Small intestine (tissue), 7 donors: ENCODE data around the gene VWA5A. TPM values are rescaled to one million over a fixed set of nuclear protein-coding genes. Genes with fewer than 3 reads are reported as not detected.

Experiments
- DNase-seq, 2 donors: peaks; one replicate each; pipeline versions ENCODE4 v3.0.0 to v3.0.0-alpha.2; 2013
- FAIRE-seq: peaks from 2 replicates; lab custom pipeline; 2012; peaks lifted over from hg19 to GRCh38; lab: Jason Lieb, UNC
- H3K27ac ChIP-seq, 3 donors: one replicate each; pipeline ENCODE4 v1.5.1; 2013; ENCODE audit warnings: low read length in 2 of 3, mild to moderate bottlenecking in 2 of 3, control low read depth in 1 of 3, inconsistent platforms in 1 of 3, low read depth in 1 of 3, moderate library complexity in 1 of 3
- H3K27me3 ChIP-seq, 3 donors: one replicate each; pipeline ENCODE4 v1.6.1; 2013; ENCODE audit warnings: low read length in 3 of 3, inconsistent platforms in 1 of 3; ENCODE audit not compliant: control insufficient read depth in 3 of 3, insufficient read depth in 3 of 3
- H3K36me3 ChIP-seq, 3 donors: one replicate each; pipeline ENCODE4 v1.6.1; 2013; ENCODE audit warnings: low read length in 3 of 3, inconsistent platforms in 1 of 3, low read depth in 1 of 3, mild to moderate bottlenecking in 1 of 3, moderate library complexity in 1 of 3; ENCODE audit not compliant: control insufficient read depth in 3 of 3, insufficient read depth in 2 of 3
- H3K4me1 ChIP-seq, 3 donors: one replicate each; pipeline ENCODE4 v1.6.1; 2013; ENCODE audit warnings: low read length in 2 of 3, inconsistent platforms in 1 of 3, low read depth in 1 of 3, mild to moderate bottlenecking in 1 of 3, moderate library complexity in 1 of 3; ENCODE audit not compliant: control insufficient read depth in 3 of 3, insufficient read depth in 2 of 3
- H3K4me3 ChIP-seq, 3 donors: one replicate each; pipeline ENCODE4 v1.5.1; 2013; ENCODE audit warnings: low read length in 3 of 3, control low read depth in 1 of 3, inconsistent platforms in 1 of 3, low read depth in 1 of 3, mild to moderate bottlenecking in 1 of 3, moderate library complexity in 1 of 3
- H3K9me3 ChIP-seq, 2 donors: one replicate each; pipeline ENCODE4 v1.6.1; 2013; ENCODE audit warnings: low read depth in 1 of 2, low read length in 1 of 2; ENCODE audit not compliant: control insufficient read depth in 2 of 2, insufficient read depth in 1 of 2
- WGBS, 3 donors: extraction: QIAGEN DNeasy Blood & Tissue Kit; methylation state at CpG; one replicate each; pipeline ENCODE4 v1.1.7; 2013; 5-methylcytosine and 5-hydroxymethylcytosine counted together
- polyA plus RNA-seq, 4 donors: library from polyadenylated mRNA; stranded (reverse) in 3 of 4; unstranded in 1 of 4; fragments of 200-250 nt in 3 of 4; fragments of 120-200 nt in 1 of 4; gene quantifications; one replicate each; pipeline versions ENCODE4 v1.2.1 to v1.2.3, GENCODE V29; 2013
- donor health status: healthy with polysubstance abuse.
- donor health status: control.
- donor health status: control.
- donor health status: Bipolar disorder and iron deficiency.
- donor health status: healthy.

The VWA5A gene
- polyA plus RNA-seq, 4 donors, result 21.9 to 38.2 (median 28.7) TPM

GRCh38 chr11:124074554-124074953, 40.7 kb upstream of the VWA5A start:
- peaks cover 0 to 8% (median 0%) of the 10 kb centered on the region in 3 donors for H3K27me3 ChIP-seq
- H3K4me3 ChIP-seq, result no peak overlapping the region
- DNase-seq, result no peak
- peaks cover 0 to 3% (median 0%) of the 10 kb centered on the region in 3 donors for H3K4me1 ChIP-seq
- H3K36me3 ChIP-seq, result no peaks in the 10 kb centered on the region
- 90 to 94% (median 91%) methylated on average over 5 of the region's 5 CpGs for WGBS, 3 donors
- no peak for FAIRE-seq
- no peak overlapping the region for H3K27ac ChIP-seq
- no peaks in the 10 kb centered on the region for H3K9me3 ChIP-seq

- no peaks in the 10 kb centered on the region for H3K36me3 ChIP-seq
- DNase-seq, result no peak
- H3K9me3 ChIP-seq, result no peaks in the 10 kb centered on the region
- peaks cover 0 to 3% (median 0%) of the 10 kb centered on the region in 3 donors for H3K4me1 ChIP-seq
- WGBS, 3 donors, result 44 to 75% (median 67%) methylated on average over 6 of the region's 6 CpGs
- no peak for FAIRE-seq
- peak overlapping the region in 1 of 3 donors; percentile 44 for H3K4me3 ChIP-seq
- H3K27ac ChIP-seq, result peak overlapping the region in 1 of 3 donors; percentile 33
- H3K27me3 ChIP-seq, result peaks cover 0 to 6% (median 0%) of the 10 kb centered on the region in 3 donors
Measured at GRCh38 chr11:124075492-124075840, 39.8 kb upstream of the VWA5A start.

- peak overlapping the region in 2 of 3 donors; percentile 44 to 54 for H3K4me3 ChIP-seq
- no peak for FAIRE-seq
- peaks cover 0 to 3% (median 0%) of the 10 kb centered on the region in 3 donors for H3K4me1 ChIP-seq
- H3K9me3 ChIP-seq, result no peaks in the 10 kb centered on the region
- DNase-seq, result peak; percentile 52 to 89
- H3K27ac ChIP-seq, result peak overlapping the region; percentile 5 to 63 (median 8)
- no peaks in the 10 kb centered on the region for H3K36me3 ChIP-seq
- H3K27me3 ChIP-seq, result peaks cover 0 to 6% (median 0%) of the 10 kb centered on the region in 3 donors
- 4 to 13% (median 8%) methylated on average over 35 to 36 of the region's 36 CpGs for WGBS, 3 donors
Measured at GRCh38 chr11:124075841-124076651, 39.2 kb upstream of the VWA5A start.

- no peak for FAIRE-seq
Measured at GRCh38 chr11:124077266-124077665, 38.0 kb upstream of the VWA5A start.

GRCh38 chr11:124078591-124078990, 36.7 kb upstream of the VWA5A start:
- WGBS, 3 donors, result 79 to 88% (median 83%) methylated on average over 2 of the region's 2 CpGs
- no peak for FAIRE-seq

More at GRCh38 chr11:124077266-124077665, 38.0 kb upstream of the VWA5A start:
- Histone ChIP-seq H3K4me1 (peaks cover 0 to 3% (median 0%) of the 10 kb centered on the region in 3 donors), H3K36me3 (no peaks in the 10 kb centered on the region), H3K27me3 (peaks cover 0 to 3% (median 0%) of the 10 kb centered on the region in 3 donors), H3K4me3 (no peak overlapping the region), H3K9me3 (no peaks in the 10 kb centered on the region), H3K27ac (no peak overlapping the region)
- 37 to 88% (median 84%) methylated on average over 1 of the region's 1 CpG for WGBS, 3 donors
- DNase-seq, result no peak

GRCh38 chr11:124079631-124080326, 35.5 kb upstream of the VWA5A start:
- Histone ChIP-seq H3K27ac (no peak overlapping the region), H3K9me3 (no peaks in the 10 kb centered on the region), H3K4me3 (no peak overlapping the region), H3K36me3 (no peaks in the 10 kb centered on the region), H3K4me1 (peaks cover 0 to 3% (median 0%) of the 10 kb centered on the region in 3 donors), H3K27me3 (peaks cover 0 to 3% (median 0%) of the 10 kb centered on the region in 3 donors)
- 70 to 84% (median 81%) methylated on average over 8 of the region's 8 CpGs for WGBS, 3 donors
- FAIRE-seq (no peak), DNase-seq (no peak)

More at GRCh38 chr11:124078591-124078990, 36.7 kb upstream of the VWA5A start:
- H3K27ac ChIP-seq, result no peak overlapping the region
- H3K9me3 ChIP-seq, result no peaks in the 10 kb centered on the region
- H3K36me3 ChIP-seq, result no peaks in the 10 kb centered on the region
- H3K4me3 ChIP-seq, result no peak overlapping the region
- H3K4me1 ChIP-seq, result peaks cover 0 to 3% (median 0%) of the 10 kb centered on the region in 3 donors
- DNase-seq, result no peak
- H3K27me3 ChIP-seq, result peaks cover 0 to 3% (median 0%) of the 10 kb centered on the region in 3 donors

GRCh38 chr11:124080327-124081001, 34.8 kb upstream of the VWA5A start:
- H3K4me1 ChIP-seq, result peaks cover 0 to 3% (median 0%) of the 10 kb centered on the region in 3 donors
- DNase-seq (no peak), FAIRE-seq (no peak)
- peaks cover 0 to 6% (median 0%) of the 10 kb centered on the region in 3 donors for H3K27me3 ChIP-seq
- H3K36me3 ChIP-seq, result no peaks in the 10 kb centered on the region
- 61 to 72% (median 67%) methylated on average over 8 of the region's 8 CpGs for WGBS, 3 donors
- H3K4me3 ChIP-seq, result no peak overlapping the region
- H3K9me3 ChIP-seq, result no peaks in the 10 kb centered on the region
- H3K27ac ChIP-seq, result no peak overlapping the region

- Histone ChIP-seq H3K4me1 (no peaks in the 10 kb centered on the region), H3K36me3 (no peaks in the 10 kb centered on the region), H3K27ac (no peak overlapping the region), H3K4me3 (no peak overlapping the region), H3K9me3 (no peaks in the 10 kb centered on the region), H3K27me3 (peaks cover 0 to 6% (median 0%) of the 10 kb centered on the region in 3 donors)
- 78 to 84% (median 82%) methylated on average over 3 of the region's 3 CpGs for WGBS, 3 donors
- DNase-seq (no peak), FAIRE-seq (no peak)
Measured at GRCh38 chr11:124081483-124081882, 33.8 kb upstream of the VWA5A start.
